A172 (cell line): ENCODE results near the gene CYFIP2. TPM values are rescaled to one million over a fixed set of nuclear protein-coding genes. Genes with fewer than 3 reads are reported as not detected.

Experiments used
- DNase-seq: peaks from one replicate; pipeline ENCODE4 v3.0.0-alpha.2; 2015; ENCODE audit warnings: low spot score
- total RNA-seq: library from RNA; depleted of rRNA; stranded (reverse); fragments of >200 nt; shearing (Covaris generic); gene quantifications from 2 replicates; pipeline ENCODE4 v1.2.3, GENCODE V29; 2014

The CYFIP2 gene
- total RNA-seq, 1 experiment from 2014 or later, result 47.7 TPM

GRCh38 chr5:157258450-157258849 is 7.5 kb upstream of the CYFIP2 start:
- no peak for DNase-seq

GRCh38 chr5:157259699-157260098 is 6.2 kb upstream of the CYFIP2 start:
- no peak for DNase-seq

GRCh38 chr5:157263496-157264090 is 2.3 kb upstream of the CYFIP2 start:
- no peak for DNase-seq

GRCh38 chr5:157266286-157267007 is 524 bp downstream of the CYFIP2 start:
- no peak for DNase-seq

GRCh38 chr5:157267025-157267424 is 1.1 kb downstream of the CYFIP2 start:
- DNase-seq, result no peak

- DNase-seq, result no peak
These were observed 2.0 kb downstream of the CYFIP2 start for GRCh38 chr5:157267761-157268480.

- DNase-seq, result no peak
These were observed 3.3 kb downstream of the CYFIP2 start for GRCh38 chr5:157269165-157269671.

GRCh38 chr5:157269761-157270272 is 3.9 kb downstream of the CYFIP2 start:
- no peak for DNase-seq

- no peak for DNase-seq
These were observed 4.8 kb downstream of the CYFIP2 start for GRCh38 chr5:157270771-157271170.

- DNase-seq, result no peak
These were observed 5.9 kb downstream of the CYFIP2 start for GRCh38 chr5:157271740-157272271.

GRCh38 chr5:157273131-157273556 is 7.2 kb downstream of the CYFIP2 start:
- DNase-seq, result no peak

- no peak for DNase-seq
These were observed 9.5 kb downstream of the CYFIP2 start for GRCh38 chr5:157275403-157275802.

GRCh38 chr5:157278319-157279037 is 12.6 kb downstream of the CYFIP2 start:
- DNase-seq, result no peak

GRCh38 chr5:157279605-157280239 is 13.8 kb downstream of the CYFIP2 start:
- DNase-seq, result no peak

GRCh38 chr5:157280927-157281326 is 15.0 kb downstream of the CYFIP2 start:
- peak; percentile 38 for DNase-seq

GRCh38 chr5:157282150-157282549 is 16.2 kb downstream of the CYFIP2 start:
- no peak for DNase-seq

- no peak for DNase-seq
These were observed 17.5 kb downstream of the CYFIP2 start for GRCh38 chr5:157283434-157283833.

- DNase-seq, result no peak
These were observed 18.7 kb downstream of the CYFIP2 start for GRCh38 chr5:157284458-157285212.

- DNase-seq, result no peak
These were observed 19.6 kb downstream of the CYFIP2 start for GRCh38 chr5:157285310-157286035.
